GM12873 (cell line): Measurements from ENCODE around the gene TPRN.

Experiments
- TF ChIP-seq, protein P1 (sequence below): IDR thresholded peaks from 2 replicates; pipeline ENCODE4 v1.5.1; 2012; ENCODE audit warnings: low read depth, mild to moderate bottlenecking, moderate library complexity, low read length, control low read depth; ENCODE audit not compliant: insufficient read depth; ENCODE audit errors: missing control alignments

Gene TPRN

DNA sequence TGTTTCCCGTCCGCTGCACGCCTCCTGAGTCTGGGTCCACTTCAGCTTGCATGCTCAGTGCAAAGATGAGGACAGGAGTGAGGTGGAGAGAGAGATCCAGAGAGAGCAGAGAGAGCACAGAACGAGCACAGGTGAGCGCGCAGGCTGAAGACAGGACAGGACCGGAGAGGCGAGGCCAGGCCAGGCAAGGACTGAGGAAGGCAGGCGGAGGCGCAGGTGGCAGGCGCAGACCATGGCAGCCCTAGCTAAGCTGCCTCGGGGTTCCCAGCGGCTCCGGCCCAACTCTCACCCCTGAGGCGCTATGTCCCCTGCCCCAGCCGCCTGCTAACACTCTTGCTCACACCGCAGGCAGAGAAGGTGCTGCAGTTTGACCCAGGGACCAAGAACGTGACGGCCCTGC, 51.9 kb downstream of the TPRN start:
- TF ChIP-seq, protein P1, sequence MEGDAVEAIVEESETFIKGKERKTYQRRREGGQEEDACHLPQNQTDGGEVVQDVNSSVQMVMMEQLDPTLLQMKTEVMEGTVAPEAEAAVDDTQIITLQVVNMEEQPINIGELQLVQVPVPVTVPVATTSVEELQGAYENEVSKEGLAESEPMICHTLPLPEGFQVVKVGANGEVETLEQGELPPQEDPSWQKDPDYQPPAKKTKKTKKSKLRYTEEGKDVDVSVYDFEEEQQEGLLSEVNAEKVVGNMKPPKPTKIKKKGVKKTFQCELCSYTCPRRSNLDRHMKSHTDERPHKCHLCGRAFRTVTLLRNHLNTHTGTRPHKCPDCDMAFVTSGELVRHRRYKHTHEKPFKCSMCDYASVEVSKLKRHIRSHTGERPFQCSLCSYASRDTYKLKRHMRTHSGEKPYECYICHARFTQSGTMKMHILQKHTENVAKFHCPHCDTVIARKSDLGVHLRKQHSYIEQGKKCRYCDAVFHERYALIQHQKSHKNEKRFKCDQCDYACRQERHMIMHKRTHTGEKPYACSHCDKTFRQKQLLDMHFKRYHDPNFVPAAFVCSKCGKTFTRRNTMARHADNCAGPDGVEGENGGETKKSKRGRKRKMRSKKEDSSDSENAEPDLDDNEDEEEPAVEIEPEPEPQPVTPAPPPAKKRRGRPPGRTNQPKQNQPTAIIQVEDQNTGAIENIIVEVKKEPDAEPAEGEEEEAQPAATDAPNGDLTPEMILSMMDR = no peak

DNA sequence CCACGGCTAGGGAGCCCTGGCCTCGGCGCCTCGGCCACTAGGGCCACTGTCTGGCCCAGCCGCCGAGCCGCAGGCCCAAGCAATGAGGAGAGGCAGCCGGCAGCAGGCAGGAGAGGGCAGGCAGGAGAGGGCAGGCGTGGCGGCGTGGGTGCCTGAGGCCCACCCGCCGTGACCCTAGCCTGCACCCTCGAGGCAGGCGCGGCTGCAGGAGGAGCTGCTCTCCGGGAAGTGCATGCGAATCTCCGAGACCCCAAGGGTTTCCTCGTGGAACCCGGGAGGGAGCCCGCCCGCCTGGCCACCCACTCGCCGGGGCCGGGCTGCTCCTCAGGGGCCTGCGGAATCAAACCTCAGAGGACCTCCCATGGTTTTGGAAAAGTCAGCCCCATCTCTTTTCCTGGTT, 52.3 kb downstream of the TPRN start:
- TF ChIP-seq, protein P1 = no peak

DNA sequence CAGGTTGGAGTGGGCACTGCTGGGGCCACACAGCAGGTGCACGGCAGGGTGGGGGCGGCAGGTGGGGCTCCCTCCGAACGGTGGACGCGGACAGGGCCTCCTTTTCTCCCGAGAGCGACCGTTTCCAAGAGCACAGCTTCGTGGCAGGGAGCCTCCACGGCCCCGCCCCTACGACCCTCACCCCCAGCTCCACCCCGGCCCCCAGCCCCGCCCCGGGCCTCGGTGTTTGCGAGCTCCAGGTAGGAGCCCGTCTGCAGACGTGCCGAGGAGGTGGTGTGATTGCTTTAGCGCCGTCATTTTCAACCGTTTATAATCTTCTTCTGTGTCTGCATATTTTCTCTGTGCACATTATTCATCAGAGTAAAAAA, 52.8 kb downstream of the TPRN start:
- TF ChIP-seq, protein P1 = no peak

DNA sequence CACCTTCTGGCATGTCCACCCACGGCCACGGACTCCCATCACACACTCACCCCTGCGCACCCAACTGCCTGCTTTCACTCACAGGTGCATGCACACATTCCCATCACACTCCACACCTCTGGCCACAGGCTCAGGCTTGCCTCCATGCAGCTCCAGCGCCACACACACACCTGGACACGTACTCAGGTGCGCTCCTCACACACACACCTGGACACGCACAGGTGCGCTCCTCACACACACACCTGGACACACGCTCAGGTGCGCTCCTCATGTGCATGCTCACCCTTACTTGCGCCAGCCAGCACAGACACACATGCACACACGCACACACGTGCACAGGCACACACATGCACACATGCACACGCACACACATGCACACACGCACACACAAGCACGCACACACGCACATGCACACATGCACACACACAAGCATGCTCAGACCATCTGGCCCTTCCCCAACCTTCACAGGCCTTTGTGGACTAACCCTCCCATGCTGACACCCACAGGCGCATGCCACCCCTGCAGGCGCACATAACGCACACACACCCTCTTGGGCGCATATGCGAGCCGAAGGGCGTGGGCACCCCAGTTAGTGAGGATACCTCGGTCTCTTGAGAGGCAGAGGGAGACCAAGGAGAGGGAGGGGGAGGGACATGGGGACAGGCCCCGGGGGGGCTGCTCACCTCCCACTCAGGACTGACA, 53.3 kb downstream of the TPRN start:
- TF ChIP-seq, protein P1 = no peak

DNA sequence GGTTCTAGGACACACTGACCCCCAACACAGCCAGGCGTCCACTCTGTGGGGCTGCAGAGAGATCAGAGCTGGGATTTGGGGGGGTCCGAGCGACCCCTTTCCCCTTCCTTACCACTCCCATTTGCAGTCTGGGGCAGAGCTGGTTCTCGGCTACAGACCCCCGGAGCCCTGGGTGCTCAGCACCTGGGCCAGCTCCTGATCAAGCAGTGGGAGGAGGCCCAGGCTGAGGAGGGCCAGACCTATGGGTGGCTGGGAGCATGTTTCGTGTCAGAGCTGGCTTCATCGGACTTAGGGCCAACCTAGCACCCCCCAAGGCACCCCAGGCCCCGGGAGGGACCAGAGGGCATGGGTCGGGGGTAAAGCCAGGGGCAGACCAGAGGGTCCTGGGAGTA, 54.0 kb downstream of the TPRN start:
- TF ChIP-seq, protein P1 = no peak

DNA sequence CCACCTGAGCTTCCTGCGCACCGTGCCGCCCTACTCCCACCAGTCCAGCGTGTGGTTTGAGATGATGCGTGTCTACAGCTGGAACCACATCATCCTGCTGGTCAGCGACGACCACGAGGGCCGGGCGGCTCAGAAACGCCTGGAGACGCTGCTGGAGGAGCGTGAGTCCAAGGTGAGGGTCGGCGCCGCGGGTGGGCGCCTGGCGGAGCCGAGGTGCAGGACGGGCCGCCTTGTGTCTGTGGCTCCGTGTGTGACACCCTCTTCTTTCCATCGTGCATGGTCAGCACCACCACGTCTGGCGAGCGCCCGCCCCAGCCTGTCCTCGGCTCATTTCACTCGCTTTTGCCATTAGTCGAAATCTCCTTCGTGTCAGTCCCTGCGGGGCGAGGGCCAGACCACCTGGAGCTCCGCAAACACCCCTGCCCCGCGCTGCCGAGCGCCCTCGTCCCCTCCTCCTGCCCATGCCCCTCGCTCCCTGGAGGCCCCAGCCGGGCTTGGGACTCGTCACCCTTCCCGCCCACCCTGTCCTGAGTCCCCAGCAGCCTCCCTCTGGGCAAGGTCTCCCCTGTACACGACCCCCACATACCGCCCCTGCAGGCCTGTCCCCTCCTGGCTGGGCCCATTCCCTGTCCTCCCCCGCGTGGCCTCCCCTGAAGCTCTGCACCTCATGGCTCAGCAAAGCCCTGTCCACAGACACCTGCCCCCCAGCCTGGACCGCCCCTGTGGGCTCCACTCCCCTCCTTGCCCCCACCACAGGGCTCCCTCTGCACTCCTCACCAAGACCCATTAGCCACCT, 54.6 kb downstream of the TPRN start:
- TF ChIP-seq, protein P1 = no peak

DNA sequence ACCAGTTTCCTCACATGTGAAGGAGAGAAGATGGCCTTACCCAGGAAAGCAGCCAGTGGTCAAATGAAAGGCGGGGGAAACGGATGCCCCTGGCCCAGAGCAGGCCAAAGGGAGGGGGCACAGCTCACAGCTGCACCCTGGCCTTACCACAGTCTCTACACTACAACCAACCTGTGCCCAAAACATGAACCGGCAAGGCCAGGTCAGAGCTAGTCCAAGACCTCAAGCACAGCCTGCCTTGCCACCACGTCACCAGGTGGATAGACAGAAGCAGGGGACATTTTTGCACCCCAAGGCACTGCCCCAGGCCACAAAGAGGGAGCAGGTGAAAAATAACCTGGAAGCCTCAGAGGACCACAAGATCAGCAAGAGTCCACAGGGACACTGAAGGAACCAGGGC, 57.1 kb downstream of the TPRN start:
- TF ChIP-seq, protein P1 = no peak
